Measurements from ENCODE around the gene C1orf35.

The C1orf35 gene

GRCh38 chr1:228079601-228080263, 23.4 kb downstream of the C1orf35 start:
- no peak for DNase-seq (ENCODE audit: low read depth in 2 of 3, low spot score in 2 of 3)

GRCh38 chr1:228079013-228079412, 24.1 kb downstream of the C1orf35 start:
- DNase-seq (ENCODE audit: low read depth in 2 of 3, low spot score in 2 of 3) = no peak

GRCh38 chr1:228077565-228078330, 25.4 kb downstream of the C1orf35 start:
- DNase-seq (ENCODE audit: low read depth in 2 of 3, low spot score in 2 of 3) = no peak

- DNase-seq (ENCODE audit: low read depth in 2 of 3, low spot score in 2 of 3) = no peak
Observed at GRCh38 chr1:228076796-228077430, 26.2 kb downstream of the C1orf35 start.

GRCh38 chr1:228075801-228076271, 27.3 kb downstream of the C1orf35 start:
- DNase-seq (ENCODE audit: low read depth in 2 of 3, low spot score in 2 of 3) = no peak

- DNase-seq (ENCODE audit: low read depth in 2 of 3, low spot score in 2 of 3) = no peak
Observed at GRCh38 chr1:228074954-228075730, 28.0 kb downstream of the C1orf35 start.

- DNase-seq (ENCODE audit: low read depth in 2 of 3, low spot score in 2 of 3) = no peak
Observed at GRCh38 chr1:228073857-228074545, 29.1 kb downstream of the C1orf35 start.

- DNase-seq (ENCODE audit: low read depth in 2 of 3, low spot score in 2 of 3) = no peak
Observed at GRCh38 chr1:228073061-228073856, 29.9 kb downstream of the C1orf35 start.

GRCh38 chr1:228072658-228073043, 30.5 kb downstream of the C1orf35 start:
- DNase-seq (ENCODE audit: low read depth in 2 of 3, low spot score in 2 of 3) = no peak

- no peak for DNase-seq (ENCODE audit: low read depth in 2 of 3, low spot score in 2 of 3)
Observed at GRCh38 chr1:228071839-228072657, 31.1 kb downstream of the C1orf35 start.

- no peak for DNase-seq (ENCODE audit: low read depth in 2 of 3, low spot score in 2 of 3)
Observed at GRCh38 chr1:228070851-228071250, 32.3 kb downstream of the C1orf35 start.

GRCh38 chr1:228070173-228070572, 33.0 kb downstream of the C1orf35 start:
- DNase-seq (ENCODE audit: low read depth in 2 of 3, low spot score in 2 of 3) = no peak

GRCh38 chr1:228068359-228068758, 34.8 kb downstream of the C1orf35 start:
- DNase-seq (ENCODE audit: low read depth in 2 of 3, low spot score in 2 of 3) = no peak

GRCh38 chr1:228066891-228067654, 36.1 kb downstream of the C1orf35 start:
- no peak for DNase-seq (ENCODE audit: low read depth in 2 of 3, low spot score in 2 of 3)

- no peak for DNase-seq (ENCODE audit: low read depth in 2 of 3, low spot score in 2 of 3)
Observed at GRCh38 chr1:228066416-228066815, 36.7 kb downstream of the C1orf35 start.

- no peak for DNase-seq (ENCODE audit: low read depth in 2 of 3, low spot score in 2 of 3)
Observed at GRCh38 chr1:228065543-228066347, 37.4 kb downstream of the C1orf35 start.

GRCh38 chr1:228064741-228065542, 38.2 kb downstream of the C1orf35 start:
- DNase-seq (ENCODE audit: low read depth in 2 of 3, low spot score in 2 of 3) = no peak

Measured in activated CD8-positive, alpha-beta memory T cell treated with anti-CD3 and anti-CD28 coated beads for 48 hours (primary cell).